Activated CD8-positive, alpha-beta memory T cell treated with anti-CD3 and anti-CD28 coated beads for 1 hour (primary cell): ENCODE data around the gene ANO7.

Experiments used
- DNase-seq, 2 donors: peaks; one replicate each; pipeline ENCODE4 v3.0.0-alpha.2; 2020; ENCODE audit warnings: low read depth in 1 of 2; ENCODE audit errors: extremely low read depth in 1 of 2

ANO7 gene

GRCh38 chr2:241225983-241226382 is 37.5 kb downstream of the ANO7 start:
- no peak for DNase-seq

GRCh38 chr2:241226723-241227572 is 38.5 kb downstream of the ANO7 start:
- DNase-seq = no peak

- no peak for DNase-seq
Observed at GRCh38 chr2:241227594-241227993, 39.1 kb downstream of the ANO7 start.

GRCh38 chr2:241228081-241228859 is 39.8 kb downstream of the ANO7 start:
- no peak for DNase-seq

GRCh38 chr2:241228860-241229516 is 40.5 kb downstream of the ANO7 start:
- DNase-seq = no peak

GRCh38 chr2:241229563-241230401 is 41.3 kb downstream of the ANO7 start:
- no peak for DNase-seq

- DNase-seq = no peak
Observed at GRCh38 chr2:241230435-241230834, 42.0 kb downstream of the ANO7 start.

DNA sequence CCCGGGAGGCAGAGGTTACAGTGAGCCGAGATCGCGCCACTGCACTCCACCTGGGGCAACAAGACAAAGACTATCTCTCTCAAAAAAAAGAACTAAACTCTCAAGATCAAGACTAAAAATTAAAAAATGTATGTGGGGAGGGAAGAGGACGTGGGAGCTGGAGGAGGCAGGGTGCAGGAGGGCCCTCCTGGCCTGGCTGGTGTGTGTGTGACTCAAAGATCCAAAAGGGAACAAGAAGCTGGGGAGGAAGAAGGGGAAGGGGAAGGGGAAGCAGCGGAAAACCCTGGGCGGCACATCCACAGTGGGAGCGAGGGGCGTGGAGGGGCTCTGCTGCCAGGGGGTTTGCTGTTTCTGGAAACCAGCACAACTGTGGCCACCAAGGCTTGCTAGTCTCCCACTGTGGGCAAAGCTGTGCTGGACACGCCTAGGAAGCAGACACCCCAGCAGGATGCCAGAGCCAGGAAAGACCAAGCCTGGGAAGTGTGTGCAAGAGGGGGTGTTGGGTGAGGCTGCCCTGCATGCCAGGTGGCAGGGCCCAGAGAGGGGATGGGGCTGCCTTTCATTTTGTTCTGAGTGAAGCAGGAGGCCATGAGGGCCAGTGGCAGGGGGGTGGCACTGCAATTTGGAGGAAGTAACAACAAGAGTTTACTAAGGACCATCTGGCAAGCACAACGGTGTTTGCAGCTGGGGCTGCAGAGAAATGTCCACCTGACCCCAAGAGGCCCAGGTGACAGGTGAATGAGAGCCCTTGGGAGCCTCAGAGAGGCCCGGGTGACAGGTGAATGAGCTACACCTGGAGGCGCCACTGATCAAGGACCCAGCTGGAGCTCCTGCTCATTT is 44.5 kb downstream of the ANO7 start:
- DNase-seq = no peak

GRCh38 chr2:241234066-241234790 is 45.8 kb downstream of the ANO7 start:
- DNase-seq = no peak

DNA sequence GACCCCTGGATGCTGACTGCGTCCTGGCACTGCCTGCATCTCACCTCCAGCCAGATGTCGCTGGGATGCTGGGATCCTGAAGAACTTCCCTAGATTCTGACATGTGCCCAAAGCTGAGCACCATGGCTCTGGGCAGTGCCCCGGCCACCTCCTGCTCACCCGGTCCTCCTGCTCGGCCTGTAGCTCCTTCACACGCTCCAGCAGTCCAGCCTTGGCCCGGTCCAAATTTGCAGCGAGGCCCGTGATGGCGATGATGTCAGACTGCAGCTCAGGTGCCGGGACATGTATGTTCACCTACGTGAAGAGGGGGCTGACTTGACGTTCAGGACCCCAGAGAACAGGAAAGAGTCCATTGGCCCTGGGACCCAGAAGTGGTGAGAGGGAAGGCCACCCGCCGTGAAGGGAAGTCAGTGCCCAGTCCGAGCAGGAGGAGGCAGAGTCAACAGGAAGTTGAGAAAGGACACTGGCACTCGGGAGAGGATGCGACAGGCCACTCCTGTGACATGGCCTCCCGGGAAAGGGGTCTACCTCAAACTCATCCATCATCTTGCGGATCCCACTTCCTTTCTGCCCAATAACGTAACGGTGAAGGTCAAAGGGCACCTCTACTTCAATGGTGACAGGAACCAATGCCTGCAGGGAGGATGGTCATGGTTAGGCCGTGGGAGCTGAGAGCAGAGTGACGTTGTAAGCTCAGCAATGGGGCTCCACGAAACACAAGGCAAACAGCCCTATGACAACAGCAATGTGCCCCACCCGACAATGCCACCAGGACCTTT is 46.7 kb downstream of the ANO7 start:
- DNase-seq = no peak

DNA sequence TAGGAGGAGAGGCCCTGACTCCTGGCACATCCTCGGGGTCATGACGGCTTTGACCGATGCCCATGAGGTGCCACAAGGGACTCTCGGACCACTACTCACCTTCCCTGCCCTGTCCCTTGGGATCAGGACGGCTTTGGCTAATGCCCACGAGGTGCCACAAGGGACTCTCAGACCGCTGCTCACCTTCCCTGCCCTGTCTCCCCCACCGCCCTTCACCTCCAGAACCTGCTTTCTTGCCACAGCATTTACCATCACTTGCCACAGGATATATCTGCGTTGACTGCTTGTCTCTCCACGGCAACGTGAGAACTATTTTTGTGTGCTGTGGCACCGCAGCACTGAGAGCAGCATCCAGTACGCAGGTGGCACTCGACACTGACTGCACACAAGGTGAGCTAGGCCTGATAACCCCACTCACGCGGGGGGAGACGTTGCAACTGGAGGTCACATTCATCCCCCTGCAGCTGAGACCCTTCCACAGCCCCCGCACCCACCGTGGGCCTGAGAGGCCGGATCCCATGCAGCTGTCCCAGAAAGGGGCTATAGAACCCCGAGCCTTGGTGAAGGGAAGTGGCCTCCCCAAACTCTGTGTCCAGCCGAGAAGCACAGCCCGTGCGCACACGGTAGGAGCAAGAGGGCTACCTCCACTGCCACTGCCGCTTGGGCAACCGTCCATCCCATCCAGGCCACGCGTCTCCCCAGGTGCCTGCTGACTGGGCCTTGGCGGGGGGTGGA is 47.5 kb downstream of the ANO7 start:
- no peak for DNase-seq

GRCh38 chr2:241237047-241237446 is 48.6 kb downstream of the ANO7 start:
- DNase-seq = no peak

GRCh38 chr2:241237949-241238371 is 49.5 kb downstream of the ANO7 start:
- DNase-seq = no peak

GRCh38 chr2:241238693-241239198 is 50.3 kb downstream of the ANO7 start:
- no peak for DNase-seq

DNA sequence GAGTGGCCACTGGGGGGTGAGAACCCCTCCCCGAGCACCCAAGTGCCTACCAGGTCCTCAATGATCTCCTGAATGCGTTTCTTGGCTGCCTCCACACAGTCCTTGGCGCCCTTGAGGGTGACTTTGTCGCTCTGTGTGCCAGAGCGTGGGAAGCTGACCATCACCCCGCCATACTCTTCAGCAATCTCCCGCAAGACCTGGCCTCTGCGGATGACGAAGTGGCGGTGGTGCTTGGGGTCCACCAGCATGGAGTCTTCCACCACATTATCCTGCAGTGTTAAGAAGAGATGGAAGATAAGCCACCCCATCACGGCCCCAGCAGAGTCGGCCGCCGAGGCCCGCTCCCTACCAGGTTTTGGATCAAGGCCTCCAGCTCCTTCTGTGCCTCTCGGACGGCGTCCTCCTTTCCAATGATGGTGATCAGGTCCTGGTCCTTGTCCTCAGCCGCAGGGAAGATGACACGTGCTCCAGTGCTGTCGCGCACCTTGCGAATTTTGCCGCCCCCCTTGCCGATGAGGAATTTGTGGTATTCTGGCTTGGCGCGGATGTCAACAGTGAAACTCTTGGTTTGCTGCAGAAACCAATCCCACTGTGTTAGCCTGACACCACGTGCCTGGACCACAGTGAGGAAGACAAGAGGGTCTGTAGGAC is 51.2 kb downstream of the ANO7 start:
- DNase-seq = no peak

DNA sequence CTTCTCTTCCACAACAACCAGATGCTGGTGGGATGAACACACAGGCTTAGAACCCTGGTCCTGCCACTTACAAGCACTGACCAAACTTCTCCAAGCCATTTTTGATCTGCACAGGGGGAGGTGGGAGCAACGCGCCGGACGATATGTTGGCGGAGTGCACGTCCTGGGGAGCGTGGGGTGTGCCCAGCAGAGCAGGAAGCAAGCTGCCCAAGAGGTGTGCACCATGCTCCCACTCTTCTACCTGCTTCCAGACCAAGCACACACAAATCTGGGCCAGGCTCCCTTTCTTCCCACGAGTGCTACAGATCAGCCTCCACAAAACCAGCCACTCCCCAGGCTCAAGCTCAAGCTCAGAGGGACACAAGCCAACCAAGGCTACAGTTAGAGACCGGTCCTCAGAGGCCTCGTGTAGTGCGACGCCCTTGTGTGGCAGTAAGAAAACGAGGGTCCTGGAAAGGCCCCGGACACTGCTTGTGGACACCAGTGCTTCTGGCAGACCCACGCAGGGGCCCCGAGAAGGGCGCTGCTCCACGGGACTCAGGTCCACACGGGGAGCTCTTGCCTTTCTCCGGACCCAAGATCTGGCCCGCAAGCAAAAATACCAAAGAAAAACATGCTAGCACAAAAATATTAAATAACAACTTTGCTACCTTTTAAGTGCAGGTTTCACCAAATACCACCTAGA is 52.0 kb downstream of the ANO7 start:
- no peak for DNase-seq
